Measurements from ENCODE around the gene FADS6.
"Not testable (repeated sequence)": the region's sequence is repeated elsewhere in the genome, so short reads cannot be mapped to it uniquely, and the experiment has no call there.

DNA sequence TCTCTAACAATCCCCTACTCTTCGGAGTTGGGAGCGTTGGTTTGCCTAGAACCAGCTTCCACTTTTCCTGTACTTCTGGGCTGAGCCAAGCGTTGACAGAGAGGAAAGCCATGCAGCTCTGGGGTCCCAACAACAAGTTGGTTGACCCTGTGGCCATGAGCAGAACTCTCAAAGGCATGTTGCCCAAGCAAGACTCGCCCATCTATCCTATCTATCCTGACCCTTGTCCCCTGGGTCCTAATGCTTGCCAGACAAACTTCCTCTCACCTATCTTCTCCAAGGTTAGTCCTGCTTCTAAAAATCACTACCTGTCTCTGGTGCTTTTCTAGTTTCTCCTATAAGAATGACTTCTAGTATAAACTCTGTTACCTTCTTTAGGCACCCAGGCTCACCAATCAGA lies 15.7 kb upstream of the FADS6 start:
- TF ChIP-seq, protein P1, sequence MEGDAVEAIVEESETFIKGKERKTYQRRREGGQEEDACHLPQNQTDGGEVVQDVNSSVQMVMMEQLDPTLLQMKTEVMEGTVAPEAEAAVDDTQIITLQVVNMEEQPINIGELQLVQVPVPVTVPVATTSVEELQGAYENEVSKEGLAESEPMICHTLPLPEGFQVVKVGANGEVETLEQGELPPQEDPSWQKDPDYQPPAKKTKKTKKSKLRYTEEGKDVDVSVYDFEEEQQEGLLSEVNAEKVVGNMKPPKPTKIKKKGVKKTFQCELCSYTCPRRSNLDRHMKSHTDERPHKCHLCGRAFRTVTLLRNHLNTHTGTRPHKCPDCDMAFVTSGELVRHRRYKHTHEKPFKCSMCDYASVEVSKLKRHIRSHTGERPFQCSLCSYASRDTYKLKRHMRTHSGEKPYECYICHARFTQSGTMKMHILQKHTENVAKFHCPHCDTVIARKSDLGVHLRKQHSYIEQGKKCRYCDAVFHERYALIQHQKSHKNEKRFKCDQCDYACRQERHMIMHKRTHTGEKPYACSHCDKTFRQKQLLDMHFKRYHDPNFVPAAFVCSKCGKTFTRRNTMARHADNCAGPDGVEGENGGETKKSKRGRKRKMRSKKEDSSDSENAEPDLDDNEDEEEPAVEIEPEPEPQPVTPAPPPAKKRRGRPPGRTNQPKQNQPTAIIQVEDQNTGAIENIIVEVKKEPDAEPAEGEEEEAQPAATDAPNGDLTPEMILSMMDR (IDR thresholded peaks at IDR 0.05; ENCODE audit: low read depth, low read length) = not testable (repeated sequence)
- TF ChIP-seq EZH2phosphoT487 (IDR thresholded peaks at IDR 0.05; ENCODE audit: low read depth) = not testable (repeated sequence)
